RWPE1 (cell line): ENCODE data around the gene SIAH3.
"Not testable (repeated sequence)": the region's sequence is repeated elsewhere in the genome, so short reads cannot be mapped to it uniquely, and the experiment has no call there.

Experiments used
- CTCF ChIA-PET: fragments of 350-600 bp; sonication (Branson Sonifier 250); formaldehyde crosslinking; extraction: SDS; loops from one replicate; lab custom pipeline; 2021; lab: Yijun Ruan, JAX
- POLR2A ChIA-PET: fragments of 400-600 bp; formaldehyde crosslinking; extraction: SDS; loops from one replicate; lab custom pipeline; 2020; ENCODE audit warnings: antibody characterized with exemption; ENCODE audit not compliant: low non-redundant PET; lab: Yijun Ruan, JAX
- DNase-seq: peaks from one replicate; pipeline ENCODE4 v3.0.0; 2012; ENCODE audit warnings: low spot score
- H3K27ac ChIP-seq: fragments of 450-650 bp; 2 replicates; pipeline ENCODE4 v1.5.1; 2017
- CTCF ChIP-seq: fragments of 450-650 bp; conservative IDR thresholded peaks from 2 replicates; pipeline ENCODE4 v1.5.1; 2017; ENCODE audit warnings: low read depth, mild to moderate bottlenecking

Gene SIAH3

GRCh38 chr13:45879666-45880065 lies 28.1 kb upstream of the SIAH3 start:
- H3K27ac ChIP-seq = no peak overlapping the region
- TF ChIP-seq CTCF = peak; percentile 40
- ChIA-PET POLR2A (no interaction called here), CTCF (interaction anchor here (0.6 to 1.1 kb wide), 6 partner anchors 28 to 349 kb away, joined by 3 to 6 read pairs (median 3); partner anchors contain the start of gene SIAH3)
- peak; percentile 25 for DNase-seq

- ChIA-PET CTCF (interaction anchor here (0.6 to 0.8 kb wide), 4 partner anchors 38 to 117 kb away, joined by 3 to 4 read pairs (median 4); no protein-coding TSS in a partner anchor), POLR2A (interaction anchor here (0.6 kb wide), 1 partner anchor 175 kb away, joined by 3 read pairs; no protein-coding TSS in a partner anchor)
- no peak overlapping the region for H3K27ac ChIP-seq
- DNase-seq = no peak
- TF ChIP-seq CTCF = no peak
These were observed 27.4 kb upstream of the SIAH3 start for GRCh38 chr13:45878966-45879365.

DNA sequence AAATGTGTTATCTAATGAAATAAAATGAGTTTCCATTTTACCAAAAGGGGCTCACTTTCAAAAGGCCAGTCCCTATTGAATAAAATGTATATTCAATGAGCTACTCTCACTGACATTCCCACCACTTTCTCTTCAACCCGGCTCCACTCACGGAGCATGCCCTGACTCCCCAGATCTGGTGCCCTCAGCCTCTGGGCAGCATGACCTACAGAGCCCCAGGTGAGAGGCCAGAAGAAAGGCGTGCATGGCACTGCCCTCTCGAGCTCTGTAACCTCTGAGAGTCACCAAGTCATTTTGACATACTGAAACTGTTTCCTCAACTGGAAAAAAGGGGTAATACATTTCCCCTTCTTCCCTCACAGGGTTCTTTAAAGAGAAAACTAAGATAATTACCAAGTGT lies 25.2 kb upstream of the SIAH3 start:
- no peak for DNase-seq
- ChIA-PET POLR2A (no interaction called here), CTCF (no interaction called here)
- TF ChIP-seq CTCF = no peak
- H3K27ac ChIP-seq = no peak overlapping the region

- DNase-seq = peak; percentile 52
- ChIA-PET POLR2A (no interaction called here), CTCF (no interaction called here)
- TF ChIP-seq CTCF = no peak
- no peak overlapping the region for H3K27ac ChIP-seq
These were observed 24.4 kb upstream of the SIAH3 start for GRCh38 chr13:45875951-45876350.

GRCh38 chr13:45873491-45874325 lies 22.2 kb upstream of the SIAH3 start:
- no peak for TF ChIP-seq CTCF
- POLR2A ChIA-PET = no interaction called here
- peak; percentile 44 for DNase-seq
- H3K27ac ChIP-seq = no peak overlapping the region
- CTCF ChIA-PET = interaction anchor here (0.8 kb wide), 1 partner anchor 66 kb away, joined by 4 read pairs; no protein-coding TSS in a partner anchor

- no peak overlapping the region for H3K27ac ChIP-seq
- ChIA-PET CTCF (no interaction called here), POLR2A (no interaction called here)
- TF ChIP-seq CTCF = no peak
- DNase-seq = no peak
These were observed 21.0 kb upstream of the SIAH3 start for GRCh38 chr13:45872566-45872965.

DNA sequence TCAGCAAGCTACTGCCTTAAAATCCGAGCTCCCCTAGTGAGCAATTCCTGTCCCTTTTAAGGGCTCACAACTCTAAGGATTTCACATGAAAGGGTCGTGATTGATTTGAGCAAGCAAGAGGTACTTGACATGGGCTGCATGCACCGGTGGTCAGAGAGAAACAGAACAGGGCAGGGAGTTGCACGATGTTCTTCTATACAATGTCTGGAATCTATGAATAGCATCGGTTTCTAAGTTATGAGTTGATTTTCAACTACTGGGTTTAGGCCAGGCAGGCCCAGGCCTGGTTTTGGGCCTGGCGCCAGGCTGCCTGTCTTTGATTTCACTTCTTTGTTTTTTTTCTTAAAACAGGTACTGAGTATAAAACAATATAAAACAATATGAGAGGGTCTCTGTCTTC lies 19.6 kb upstream of the SIAH3 start:
- POLR2A ChIA-PET, DNase-seq: not testable (repeated sequence)
- CTCF ChIA-PET = interaction anchor here (0.6 to 1.2 kb wide), 2 partner anchors 34 to 87 kb away, joined by 3 read pairs; no protein-coding TSS in a partner anchor
- H3K27ac ChIP-seq = peak overlapping the region; percentile 48; the same call in 1 of the 2 replicates
